H9 (cell line): Measurements from ENCODE around the gene CADPS. TPM values are rescaled to one million over a fixed set of nuclear protein-coding genes. Genes with fewer than 3 reads are reported as not detected.

Experiments used
- DNase-seq: peaks from one replicate; pipeline ENCODE4 v3.0.0-alpha.2; 2017
- H2AFZ ChIP-seq: one replicate; pipeline ENCODE4 v1.6.1; 2013; ENCODE audit warnings: mild to moderate bottlenecking, low read length, control low read depth, moderate library complexity
- H2AK5ac ChIP-seq: 2 replicates; pipeline ENCODE4 v1.6.1; 2013; ENCODE audit warnings: low read length, control low read depth, mixed read lengths; ENCODE audit not compliant: insufficient read length
- H2BK120ac ChIP-seq: one replicate; pipeline ENCODE4 v1.6.1; 2013; ENCODE audit warnings: low read depth, mild to moderate bottlenecking, low read length, control low read depth, inconsistent platforms; ENCODE audit not compliant: poor library complexity, severe bottlenecking
- H2BK12ac ChIP-seq: 2 replicates; pipeline ENCODE4 v1.6.1; 2013; ENCODE audit warnings: low read length, control low read depth, mixed read lengths, low read depth; ENCODE audit not compliant: insufficient read length
- H2BK15ac ChIP-seq: 2 replicates; pipeline ENCODE4 v1.6.1; 2013; ENCODE audit warnings: low read depth, low read length, control low read depth
- H2BK20ac ChIP-seq: one replicate; pipeline ENCODE4 v1.6.1; 2013; ENCODE audit warnings: low read depth, mild to moderate bottlenecking, low read length, control low read depth, inconsistent platforms; ENCODE audit not compliant: poor library complexity, severe bottlenecking
- H2BK5ac ChIP-seq: 2 replicates; pipeline ENCODE4 v1.6.1; 2013; ENCODE audit warnings: low read length, control low read depth, mixed read lengths; ENCODE audit not compliant: insufficient read length
- H3K14ac ChIP-seq: 2 replicates; pipeline ENCODE4 v1.6.1; 2013; ENCODE audit warnings: low read length, control low read depth; ENCODE audit not compliant: insufficient read depth
- H3K18ac ChIP-seq: 2 replicates; pipeline ENCODE4 v1.6.1; 2013; ENCODE audit warnings: low read depth, mild to moderate bottlenecking, mixed read lengths, low read length, control low read depth; ENCODE audit not compliant: insufficient read length
- H3K23ac ChIP-seq: 2 replicates; pipeline ENCODE4 v1.6.1; 2013; ENCODE audit warnings: low read length, control low read depth, mixed read lengths, low read depth; ENCODE audit not compliant: insufficient read length
- H3K23me2 ChIP-seq: 2 replicates; pipeline ENCODE4 v1.6.1; 2013; ENCODE audit warnings: low read depth, mild to moderate bottlenecking, mixed read lengths, low read length, control low read depth; ENCODE audit not compliant: insufficient read length, poor library complexity, severe bottlenecking
- H3K27ac ChIP-seq: 2 replicates; pipeline ENCODE4 v1.5.1; 2013; ENCODE audit warnings: low read length, control low read depth, mixed read lengths, low read depth; ENCODE audit not compliant: insufficient read length
- H3K27me3 ChIP-seq: 2 replicates; pipeline ENCODE4 v1.6.1; 2013; ENCODE audit warnings: low read length, control low read depth, inconsistent platforms; ENCODE audit not compliant: insufficient read depth
- H3K4ac ChIP-seq: 2 replicates; pipeline ENCODE4 v1.6.1; 2013; ENCODE audit warnings: low read depth, mild to moderate bottlenecking, control low read depth, inconsistent platforms, low read length, moderate library complexity
- H3K4me1 ChIP-seq: 2 replicates; pipeline ENCODE4 v1.6.1; 2013; ENCODE audit warnings: low read length, control low read depth, inconsistent platforms; ENCODE audit not compliant: insufficient read depth
- H3K4me2 ChIP-seq: 2 replicates; pipeline ENCODE4 v1.6.1; 2013; ENCODE audit warnings: low read length, control low read depth, mixed read lengths; ENCODE audit not compliant: insufficient read length, insufficient read depth
- H3K56ac ChIP-seq: 2 replicates; pipeline ENCODE4 v1.6.1; 2013; ENCODE audit warnings: low read depth, mild to moderate bottlenecking, mixed read lengths, low read length, control low read depth; ENCODE audit not compliant: insufficient read length
- H3K79me1 ChIP-seq: 2 replicates; pipeline ENCODE4 v1.6.1; 2013; ENCODE audit warnings: low read depth, mild to moderate bottlenecking, moderate library complexity, low read length, control low read depth, inconsistent platforms; ENCODE audit not compliant: insufficient read depth, poor library complexity, severe bottlenecking
- H3K79me2 ChIP-seq: 2 replicates; pipeline ENCODE4 v1.6.1; 2013; ENCODE audit warnings: low read length, control low read depth, inconsistent platforms; ENCODE audit not compliant: insufficient read depth
- H3K9ac ChIP-seq: 2 replicates; pipeline ENCODE4 v1.6.1; 2013; ENCODE audit warnings: low read length, control low read depth, mixed read lengths; ENCODE audit not compliant: insufficient read length; ENCODE audit errors: extremely low read depth
- H3K9me3 ChIP-seq: one replicate; pipeline ENCODE4 v1.6.1; 2013; ENCODE audit warnings: low read depth, low read length, inconsistent platforms; ENCODE audit not compliant: control insufficient read depth
- H3T11ph ChIP-seq: one replicate; pipeline ENCODE4 v1.6.1; 2013; ENCODE audit warnings: mild to moderate bottlenecking, low read length, control low read depth, inconsistent platforms
- H4K20me1 ChIP-seq: one replicate; pipeline ENCODE4 v1.6.1; 2013; ENCODE audit not compliant: control insufficient read depth, insufficient read length, insufficient read depth
- H4K5ac ChIP-seq: 2 replicates; pipeline ENCODE4 v1.6.1; 2013; ENCODE audit warnings: low read depth, mild to moderate bottlenecking, mixed read lengths, low read length, control low read depth; ENCODE audit not compliant: insufficient read length
- H4K8ac ChIP-seq: replicated peaks from 2 replicates; pipeline ENCODE4 v1.6.1; 2013; ENCODE audit warnings: low read length, control low read depth, mixed read lengths, low read depth; ENCODE audit not compliant: insufficient read length
- H4K91ac ChIP-seq: 2 replicates; pipeline ENCODE4 v1.6.1; 2013; ENCODE audit warnings: low read depth, mild to moderate bottlenecking, moderate library complexity, mixed read lengths, low read length, control low read depth; ENCODE audit not compliant: insufficient read length
- H3K27ac Mint-ChIP-seq, 3 experiments: 2 replicates in 2 of 3; 3 replicates in 1 of 3; pipeline ENCODE4 v1.8.0; 2020 to 2021; ENCODE audit warnings: mixed read lengths in 3 of 3, mild to moderate bottlenecking in 1 of 3, moderate library complexity in 1 of 3
- H3K27me3 Mint-ChIP-seq: 2 replicates; pipeline ENCODE4 v1.8.0; 2021; ENCODE audit warnings: low read depth, mild to moderate bottlenecking, moderate library complexity, mixed read lengths
- H3K36me3 Mint-ChIP-seq, 3 experiments: 2 replicates in 2 of 3; 3 replicates in 1 of 3; pipeline ENCODE4 v1.8.0; 2020 to 2021; ENCODE audit warnings: low read depth in 3 of 3, mixed read lengths in 3 of 3; ENCODE audit not compliant: insufficient read depth in 1 of 3
- H3K4me1 Mint-ChIP-seq, 2 experiments: 2 replicates each; pipeline ENCODE4 v1.8.0; 2020; ENCODE audit warnings: mixed read lengths in 2 of 2
- H3K4me3 Mint-ChIP-seq, 2 experiments: 2 replicates in 1 of 2; 3 replicates in 1 of 2; pipeline ENCODE4 v1.8.0; 2020 to 2021; ENCODE audit warnings: mild to moderate bottlenecking in 2 of 2, mixed read lengths in 2 of 2, moderate library complexity in 1 of 2
- H3K9me3 Mint-ChIP-seq, 2 experiments: 2 replicates in 1 of 2; 3 replicates in 1 of 2; pipeline ENCODE4 v1.8.0; 2020; ENCODE audit warnings: mild to moderate bottlenecking in 2 of 2, mixed read lengths in 2 of 2, moderate library complexity in 1 of 2
- WGBS: extraction: QIAGEN DNeasy Blood & Tissue Kit; methylation state at CpG from one replicate; pipeline ENCODE4 v1.1.7; 2013; ENCODE audit warnings: missing lambda C conversion rate, low lambda C conversion rate, mixed read lengths; ENCODE audit not compliant: insufficient read length; ENCODE audit errors: extremely low coverage; 5-methylcytosine and 5-hydroxymethylcytosine counted together
- total RNA-seq: library from RNA; stranded (reverse); gene quantifications from 2 replicates; pipeline ENCODE4 v1.2.1, GENCODE V29; 2021
- TF ChIP-seq, protein P1 (sequence below): fragments of 200-600 bp; sonication (generic); conservative IDR thresholded peaks from 3 replicates; pipeline ENCODE4 v1.8.0; 2021; ENCODE audit warnings: antibody characterized with exemption, mild to moderate bottlenecking

CADPS gene
- total RNA-seq, 1 experiment from 2014 or later = 6.6 TPM

DNA sequence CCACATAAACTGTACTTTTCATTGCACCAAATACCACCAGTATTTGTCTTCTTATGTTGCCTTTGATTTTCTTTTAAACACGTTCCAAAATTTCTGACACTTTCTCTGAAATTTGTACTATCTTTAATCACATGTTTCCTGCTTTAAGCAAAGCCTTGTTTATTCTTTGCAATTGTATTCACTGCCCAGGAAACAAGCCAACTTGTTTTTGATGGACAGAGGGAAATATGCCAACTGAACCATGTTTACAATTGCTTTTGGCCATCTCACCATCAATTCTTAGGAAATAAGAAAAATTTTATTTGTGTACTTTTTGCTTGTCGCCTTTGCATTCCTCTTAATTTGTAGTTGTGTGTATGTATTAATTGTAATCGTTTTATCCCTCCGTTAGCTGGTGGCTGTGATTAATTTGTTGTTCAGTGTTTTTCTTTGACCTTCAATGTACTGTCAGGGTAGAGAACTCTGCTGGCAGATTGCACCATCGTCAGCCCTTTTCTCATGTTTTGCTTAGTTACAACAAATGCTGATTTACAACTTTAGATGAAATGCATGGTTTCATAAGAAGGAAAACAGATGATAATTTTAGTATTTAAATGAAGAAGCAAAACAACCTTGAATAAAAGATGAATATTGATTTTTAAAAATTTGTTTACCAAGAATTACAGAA is 482.5 kb downstream of the CADPS start:
- H3K79me2 ChIP-seq = no peaks in the 10 kb centered on the region
- H3K79me1 ChIP-seq = no peaks in the 10 kb centered on the region
- Mint-ChIP-seq H3K9me3 (no peaks in the 10 kb centered on the region), H3K36me3 (no peaks in the 10 kb centered on the region), H3K27me3 (peaks cover 53% of the 10 kb centered on the region), H3K4me3 (no peak overlapping the region), H3K27ac (no peak overlapping the region), H3K4me1 (no peaks in the 10 kb centered on the region)
- H3K23ac ChIP-seq = no peak overlapping the region
- H3K56ac ChIP-seq = no peak overlapping the region
- no peak overlapping the region for H3K18ac ChIP-seq
- H3K27me3 ChIP-seq = no peaks in the 10 kb centered on the region
- H4K20me1 ChIP-seq = no peaks in the 10 kb centered on the region
- TF ChIP-seq, protein P1, sequence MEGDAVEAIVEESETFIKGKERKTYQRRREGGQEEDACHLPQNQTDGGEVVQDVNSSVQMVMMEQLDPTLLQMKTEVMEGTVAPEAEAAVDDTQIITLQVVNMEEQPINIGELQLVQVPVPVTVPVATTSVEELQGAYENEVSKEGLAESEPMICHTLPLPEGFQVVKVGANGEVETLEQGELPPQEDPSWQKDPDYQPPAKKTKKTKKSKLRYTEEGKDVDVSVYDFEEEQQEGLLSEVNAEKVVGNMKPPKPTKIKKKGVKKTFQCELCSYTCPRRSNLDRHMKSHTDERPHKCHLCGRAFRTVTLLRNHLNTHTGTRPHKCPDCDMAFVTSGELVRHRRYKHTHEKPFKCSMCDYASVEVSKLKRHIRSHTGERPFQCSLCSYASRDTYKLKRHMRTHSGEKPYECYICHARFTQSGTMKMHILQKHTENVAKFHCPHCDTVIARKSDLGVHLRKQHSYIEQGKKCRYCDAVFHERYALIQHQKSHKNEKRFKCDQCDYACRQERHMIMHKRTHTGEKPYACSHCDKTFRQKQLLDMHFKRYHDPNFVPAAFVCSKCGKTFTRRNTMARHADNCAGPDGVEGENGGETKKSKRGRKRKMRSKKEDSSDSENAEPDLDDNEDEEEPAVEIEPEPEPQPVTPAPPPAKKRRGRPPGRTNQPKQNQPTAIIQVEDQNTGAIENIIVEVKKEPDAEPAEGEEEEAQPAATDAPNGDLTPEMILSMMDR = no peak
- WGBS = no CpG with 5 or more reads among the region's 5 CpGs
- no peak overlapping the region for H3K4me2 ChIP-seq
- no peak overlapping the region for H3K4ac ChIP-seq
- H2BK5ac ChIP-seq = no peak overlapping the region
- no peak overlapping the region for H2BK12ac ChIP-seq
- H3K9ac ChIP-seq = no peak overlapping the region
- no peak overlapping the region for H3K27ac ChIP-seq
- H3K9me3 ChIP-seq = no peaks in the 10 kb centered on the region
- no peak for DNase-seq
- H3K4me1 ChIP-seq = no peaks in the 10 kb centered on the region
- no peak overlapping the region for H2AK5ac ChIP-seq
- H2BK15ac ChIP-seq = no peak overlapping the region
- no peak overlapping the region for H2AFZ ChIP-seq
- no peak overlapping the region for H2BK120ac ChIP-seq
- H3K14ac ChIP-seq = no peak overlapping the region
- no peak overlapping the region for H4K8ac ChIP-seq
- no peak overlapping the region for H4K5ac ChIP-seq
- no peak overlapping the region for H3T11ph ChIP-seq
- no peak overlapping the region for H2BK20ac ChIP-seq
- no peaks in the 10 kb centered on the region for H3K23me2 ChIP-seq
- no peak overlapping the region for H4K91ac ChIP-seq
